GM23248 (cell line): ENCODE results near the gene FKBP15. TPM values are rescaled to one million over a fixed set of nuclear protein-coding genes. Genes with fewer than 3 reads are reported as not detected.

ENCODE experiments used
- DNase-seq: peaks from one replicate; pipeline ENCODE4 v3.0.0-alpha.2; 2015
- H2AFZ ChIP-seq: fragments of 200-600 bp; sonication (generic); 2 replicates; pipeline ENCODE4 v1.6.1; 2016; ENCODE audit warnings: antibody characterized with exemption
- H3F3A ChIP-seq: fragments of 200-600 bp; sonication (generic); 2 replicates; pipeline ENCODE4 v1.6.1; 2016; ENCODE audit warnings: mild to moderate bottlenecking, antibody characterized with exemption, mixed run types; ENCODE audit not compliant: insufficient read depth
- H3K27ac ChIP-seq: fragments of 200-600 bp; sonication (generic); 2 replicates; pipeline ENCODE4 v1.5.1; 2016; ENCODE audit warnings: mild to moderate bottlenecking
- H3K27me3 ChIP-seq: fragments of 200-600 bp; sonication (generic); replicated peaks from 2 replicates; pipeline ENCODE4 v1.6.1; 2016; ENCODE audit warnings: mild to moderate bottlenecking; ENCODE audit not compliant: insufficient read depth
- H3K36me3 ChIP-seq: fragments of 200-600 bp; sonication (generic); 2 replicates; pipeline ENCODE4 v1.6.1; 2016; ENCODE audit warnings: low read depth, mild to moderate bottlenecking
- H3K4me1 ChIP-seq: fragments of 200-600 bp; sonication (generic); 2 replicates; pipeline ENCODE4 v1.6.1; 2016; ENCODE audit warnings: mild to moderate bottlenecking; ENCODE audit not compliant: insufficient read depth
- H3K4me2 ChIP-seq: fragments of 200-600 bp; sonication (generic); one replicate; pipeline ENCODE4 v1.6.1; 2016; ENCODE audit warnings: mild to moderate bottlenecking; ENCODE audit not compliant: unreplicated experiment
- H3K4me3 ChIP-seq: fragments of 200-600 bp; sonication (generic); 2 replicates; pipeline ENCODE4 v1.5.1; 2016; ENCODE audit warnings: mild to moderate bottlenecking
- H3K79me2 ChIP-seq: fragments of 200-600 bp; sonication (generic); 2 replicates; pipeline ENCODE4 v1.6.1; 2016; ENCODE audit warnings: mild to moderate bottlenecking; ENCODE audit not compliant: insufficient read depth
- H3K9ac ChIP-seq: fragments of 200-600 bp; sonication (generic); 2 replicates; pipeline ENCODE4 v1.6.1; 2016; ENCODE audit warnings: mild to moderate bottlenecking
- H3K9me2 ChIP-seq: fragments of 200-600 bp; sonication (generic); 2 replicates; pipeline ENCODE4 v1.6.1; 2016; ENCODE audit warnings: mixed run types, mild to moderate bottlenecking, moderate library complexity; ENCODE audit not compliant: insufficient read depth
- H3K9me3 ChIP-seq: fragments of 200-600 bp; sonication (generic); one replicate; pipeline ENCODE4 v1.6.1; 2017; ENCODE audit warnings: low read depth
- H4K20me1 ChIP-seq: fragments of 200-600 bp; sonication (generic); 2 replicates; pipeline ENCODE4 v1.6.0; 2016; ENCODE audit not compliant: insufficient read depth
- EZH2 ChIP-seq: fragments of 200-600 bp; sonication (generic); IDR thresholded peaks from 2 replicates; pipeline ENCODE4 v1.6.1; 2018; ENCODE audit warnings: antibody characterized with exemption, mild to moderate bottlenecking; ENCODE audit not compliant: insufficient read depth, poor library complexity, severe bottlenecking
- EZH2phosphoT487 ChIP-seq: fragments of 200-600 bp; sonication (generic); IDR thresholded peaks from 2 replicates; pipeline ENCODE4 v1.6.1; 2018; ENCODE audit warnings: antibody characterized with exemption, moderate library complexity, mild to moderate bottlenecking, low read depth; ENCODE audit not compliant: insufficient read depth
- WGBS, 2 experiments: methylation state at CpG; one replicate each; pipeline ENCODE4 v1.1.6; 2015 to 2017; ENCODE audit warnings: low lambda C conversion rate in 2 of 2, low coverage in 1 of 2; ENCODE audit errors: missing lambda C conversion rate in 2 of 2; 5-methylcytosine and 5-hydroxymethylcytosine counted together
- in situ Hi-C: fragments of 300-500 bp; cut with MboI; formaldehyde crosslinking; loops from 2 replicates; pipeline ENCODE4 v1.15.0; 2020
- polyA plus RNA-seq: library from polyadenylated mRNA; unstranded; fragments of >200 nt; fragmentation: Nextera tagmentation; extraction: Ambion mirVana; gene quantifications from 2 replicates; pipeline ENCODE4 v1.2.1, GENCODE V29; 2016
- total RNA-seq: library from RNA; depleted of rRNA; stranded (reverse); fragments of >200 nt; shearing (Covaris generic); gene quantifications from 2 replicates; pipeline ENCODE4 v1.2.3, GENCODE V29; 2014

FKBP15 gene
- total and polyA plus RNA-seq, 2 experiments from 2014 or later, result 17.8 to 23.1 TPM

DNA sequence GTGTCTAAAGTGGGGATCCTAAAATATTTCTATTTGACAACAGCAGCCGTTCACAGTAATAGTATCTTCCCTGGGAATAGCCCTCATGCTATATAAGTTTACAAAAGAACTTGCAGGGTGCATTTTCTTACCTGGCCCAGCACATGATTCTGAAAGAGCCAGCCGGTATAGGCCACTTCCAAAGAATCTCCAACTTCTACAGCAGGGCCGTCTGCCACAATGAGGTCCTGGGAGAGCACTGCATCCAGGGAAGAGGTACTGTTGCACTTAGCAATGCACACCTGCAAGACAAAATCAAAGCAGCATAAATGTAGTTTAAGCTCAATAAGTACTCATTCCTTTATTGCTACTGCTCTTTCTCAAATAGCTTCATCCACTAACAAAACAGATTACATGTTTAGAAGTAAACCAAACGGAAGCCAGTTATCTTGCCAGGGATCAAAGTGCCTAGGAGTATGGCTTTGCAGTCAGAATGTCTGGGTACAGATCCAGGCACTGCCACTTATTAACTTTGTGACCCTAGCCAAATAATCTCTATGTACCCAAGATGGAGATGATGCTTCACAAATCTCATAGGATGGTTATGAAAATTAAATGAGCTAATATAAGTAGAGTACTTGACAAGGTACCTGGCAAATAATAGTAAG is 21.3 kb downstream of the FKBP15 start:
- H2AFZ ChIP-seq, result no peak overlapping the region
- no peaks in the 10 kb centered on the region for H3K4me1 ChIP-seq
- in situ Hi-C loops, result no loop called here
- H3K9ac ChIP-seq, result no peak overlapping the region
- no peaks in the 10 kb centered on the region; the same call in 1 of the 2 replicates for H3F3A ChIP-seq
- H3K9me2 ChIP-seq, result no peaks in the 10 kb centered on the region
- peaks cover 37% of the 10 kb centered on the region for H3K36me3 ChIP-seq
- no peak for TF ChIP-seq EZH2
- no peak for TF ChIP-seq EZH2phosphoT487
- no peak for DNase-seq
- no peaks in the 10 kb centered on the region for H3K9me3 ChIP-seq
- H4K20me1 ChIP-seq, result no peaks in the 10 kb centered on the region
- 97 to 99% methylated on average over 4 of the region's 4 CpGs for WGBS, 2 experiments
- no peak overlapping the region for H3K4me3 ChIP-seq
- H3K27ac ChIP-seq, result no peak overlapping the region
- H3K4me2 ChIP-seq, result no peak overlapping the region
- no peaks in the 10 kb centered on the region for H3K79me2 ChIP-seq
- H3K27me3 ChIP-seq, result no peaks in the 10 kb centered on the region

DNA sequence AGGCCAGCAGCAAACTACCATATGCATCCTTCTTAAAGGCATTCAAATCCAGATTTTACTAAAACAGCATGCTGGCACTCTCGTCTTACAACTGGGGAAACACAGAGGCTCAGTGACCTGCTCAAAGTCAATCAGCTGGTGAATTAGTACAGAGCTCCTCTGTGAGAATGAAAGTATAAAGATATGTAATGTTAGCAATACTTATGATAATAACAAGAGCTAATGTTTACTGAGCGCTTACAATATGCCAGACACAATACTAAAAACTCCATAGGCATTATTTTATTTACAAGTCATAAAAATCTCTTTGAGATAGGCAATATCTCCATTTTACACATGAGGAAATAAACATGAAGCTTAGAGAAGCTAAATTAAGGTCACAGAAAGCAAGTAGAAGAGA is 28.6 kb downstream of the FKBP15 start:
- no peaks in the 10 kb centered on the region for H3K9me3 ChIP-seq
- H3K4me2 ChIP-seq, result no peak overlapping the region
- H3F3A ChIP-seq, result peaks cover 15% of the 10 kb centered on the region
- peaks cover 10% of the 10 kb centered on the region; the same call in 1 of the 2 replicates for H3K36me3 ChIP-seq
- 48 to 52% methylated on average over 2 of the region's 2 CpGs for WGBS, 2 experiments
- H3K79me2 ChIP-seq, result no peaks in the 10 kb centered on the region
- in situ Hi-C loops, result no loop called here
- no peaks in the 10 kb centered on the region for H4K20me1 ChIP-seq
- H3K9me2 ChIP-seq, result no peaks in the 10 kb centered on the region
- no peak overlapping the region for H3K27ac ChIP-seq
- TF ChIP-seq EZH2phosphoT487 (no peak), EZH2 (no peak)
- no peak overlapping the region for H3K9ac ChIP-seq
- no peaks in the 10 kb centered on the region for H3K27me3 ChIP-seq
- no peak for DNase-seq
- no peak overlapping the region for H3K4me3 ChIP-seq
- peaks cover 16% of the 10 kb centered on the region for H3K4me1 ChIP-seq
- no peak overlapping the region for H2AFZ ChIP-seq

DNA sequence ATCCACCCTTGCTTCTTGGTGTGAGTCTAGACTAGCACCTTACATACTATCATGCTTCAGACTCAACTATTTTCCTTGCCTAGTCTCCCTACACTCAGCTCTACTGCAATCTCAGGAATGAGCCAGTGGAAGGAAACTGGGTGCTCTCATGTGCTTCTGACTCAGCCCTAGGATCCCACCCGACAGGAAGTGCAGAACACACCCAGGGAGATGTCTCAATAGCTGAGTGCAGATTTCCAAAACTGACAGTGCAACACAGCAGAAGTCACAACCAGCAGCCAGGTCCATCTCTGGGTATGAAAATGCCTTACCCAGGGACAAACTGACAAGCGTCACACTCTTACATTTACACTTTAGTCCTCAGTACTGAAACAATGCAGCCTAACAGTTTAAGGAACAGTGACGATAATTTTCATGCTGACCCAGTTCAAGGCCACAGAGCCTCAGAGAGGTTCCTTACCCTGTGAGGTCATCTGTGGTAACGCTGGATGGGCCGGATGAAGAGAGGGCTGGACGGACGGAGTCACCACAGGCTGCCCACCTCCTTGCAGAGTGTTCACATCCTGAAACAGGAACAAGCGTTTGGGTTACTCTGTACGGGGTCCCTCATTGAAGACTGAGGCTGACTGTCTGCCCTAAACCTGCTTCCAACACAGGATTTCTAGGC is 33.0 kb downstream of the FKBP15 start:
- in situ Hi-C loops, result no loop called here
- H3K4me3 ChIP-seq, result peak overlapping the region; percentile 50
- H3K27me3 ChIP-seq, result no peaks in the 10 kb centered on the region
- no peaks in the 10 kb centered on the region for H3K9me2 ChIP-seq
- peak overlapping the region; percentile 64 for H3K4me2 ChIP-seq
- TF ChIP-seq EZH2phosphoT487 (no peak), EZH2 (no peak)
- H3K36me3 ChIP-seq, result peaks cover 41% of the 10 kb centered on the region
- WGBS, 2 experiments, result 31 to 34% methylated on average over 9 of the region's 9 CpGs
- H4K20me1 ChIP-seq, result no peaks in the 10 kb centered on the region
- H3K9me3 ChIP-seq, result no peaks in the 10 kb centered on the region
- peaks cover 23% of the 10 kb centered on the region for H3F3A ChIP-seq
- peak overlapping the region; percentile 65 for H2AFZ ChIP-seq
- H3K4me1 ChIP-seq, result peaks cover 36% of the 10 kb centered on the region
- H3K79me2 ChIP-seq, result no peaks in the 10 kb centered on the region
- H3K27ac ChIP-seq, result peak overlapping the region; percentile 85
- DNase-seq, result peak; percentile 97
- peak overlapping the region; percentile 57 for H3K9ac ChIP-seq

DNA sequence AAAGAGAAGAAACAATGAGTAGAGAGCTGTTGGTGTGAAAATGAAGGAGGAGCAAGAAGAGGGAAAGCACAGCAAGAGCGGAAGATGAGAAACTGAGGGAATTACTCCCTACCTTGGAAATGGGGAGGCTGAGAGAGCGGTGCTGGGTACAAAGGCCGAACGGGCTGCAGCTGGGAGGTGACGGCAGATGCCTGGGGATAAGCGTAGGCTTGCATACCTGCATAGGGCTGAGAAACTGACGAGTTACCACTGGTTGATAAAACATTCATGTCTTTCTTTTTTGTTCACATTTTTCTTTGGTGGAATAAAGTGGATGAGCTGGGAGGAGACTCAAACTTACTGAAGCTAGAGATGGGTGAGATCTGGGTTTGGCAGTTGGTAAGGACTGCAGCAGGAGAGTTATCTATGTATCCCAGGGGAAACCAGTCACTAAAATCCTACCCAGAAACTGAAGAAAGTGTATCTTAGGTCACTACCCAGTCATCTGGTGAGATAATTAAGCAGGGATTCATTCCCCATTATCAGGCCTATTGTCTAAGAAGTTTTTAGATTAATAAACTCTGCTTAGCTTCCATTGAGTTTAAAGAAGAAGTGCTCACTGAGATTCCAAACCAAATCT is 34.8 kb downstream of the FKBP15 start:
- no peak overlapping the region for H2AFZ ChIP-seq
- H3K9me3 ChIP-seq, result no peaks in the 10 kb centered on the region
- TF ChIP-seq EZH2phosphoT487 (no peak), EZH2 (no peak)
- no peak for DNase-seq
- no peak overlapping the region for H3K4me3 ChIP-seq
- no peak overlapping the region for H3K27ac ChIP-seq
- no peaks in the 10 kb centered on the region for H3K27me3 ChIP-seq
- no peak overlapping the region for H3K4me2 ChIP-seq
- in situ Hi-C loops, result no loop called here
- no peaks in the 10 kb centered on the region for H3K79me2 ChIP-seq
- peaks cover 52% of the 10 kb centered on the region for H3K36me3 ChIP-seq
- peaks cover 36% of the 10 kb centered on the region for H3K4me1 ChIP-seq
- H3F3A ChIP-seq, result peaks cover 23% of the 10 kb centered on the region
- no peaks in the 10 kb centered on the region for H4K20me1 ChIP-seq
- no peak overlapping the region for H3K9ac ChIP-seq
- 98 to 99% methylated on average over 7 of the region's 7 CpGs for WGBS, 2 experiments
- H3K9me2 ChIP-seq, result no peaks in the 10 kb centered on the region
